K562 (cell line): ENCODE measurements around the gene ASPG. TPM values are rescaled to one million over a fixed set of nuclear protein-coding genes. Genes with fewer than 3 reads are reported as not detected.

ENCODE experiments used
- CBFA2T2 ChIP-seq: fragments of 450-650 bp; conservative IDR thresholded peaks from 2 replicates; pipeline ENCODE4 v1.6.1; 2017; ENCODE audit warnings: mild to moderate bottlenecking
- FOS ChIP-seq: IDR thresholded peaks from 3 replicates; pipeline ENCODE4 v1.6.1; 2011; ENCODE audit not compliant: insufficient read length; ENCODE audit errors: extremely low read depth
- HDGF ChIP-seq: fragments of 450-650 bp; IDR thresholded peaks from 2 replicates; pipeline ENCODE4 v1.6.1; 2016
- MTA2 ChIP-seq: fragments of 450-650 bp; IDR thresholded peaks from 2 replicates; pipeline ENCODE4 v1.6.1; 2016; ENCODE audit warnings: low read depth
- MTA3 ChIP-seq: fragments of 450-650 bp; formaldehyde crosslinking; IDR thresholded peaks from 2 replicates; pipeline ENCODE4 v1.6.1; 2017; ENCODE audit warnings: mild to moderate bottlenecking, borderline replicate concordance
- NFIC ChIP-seq: fragments of 450-650 bp; IDR thresholded peaks from 2 replicates; pipeline ENCODE4 v1.6.1; 2017; ENCODE audit warnings: mild to moderate bottlenecking, inconsistent platforms
- POU5F1 ChIP-seq: fragments of 150-350 bp; IDR thresholded peaks from 2 replicates; pipeline ENCODE4 v1.6.1; 2014; ENCODE audit warnings: borderline replicate concordance, low read length, low read depth, mild to moderate bottlenecking; ENCODE audit not compliant: partially characterized antibody
- TRIM24 ChIP-seq, 2 experiments: fragments of 450-650 bp; IDR thresholded peaks; 2 replicates each; pipeline ENCODE4 v1.6.1; 2016
- U2AF1 ChIP-seq: fragments of 200-400 bp; formaldehyde crosslinking; optimal IDR thresholded peaks from 2 replicates; pipeline ENCODE3; 2017; ENCODE audit warnings: mild to moderate bottlenecking, low read depth, low read length, moderate library complexity
- ZBTB17 ChIP-seq: fragments of 450-650 bp; formaldehyde crosslinking; IDR thresholded peaks from 2 replicates; pipeline ENCODE4 v1.4.0; 2020; ENCODE audit warnings: mild to moderate bottlenecking
- ZNF134 ChIP-seq: fragments of 250-450 bp; sonication (Bioruptor Pico); conservative IDR thresholded peaks from 2 replicates; pipeline ENCODE4 v1.4.0; 2020
- polyA plus RNA-seq, 8 experiments: library from polyadenylated mRNA; depleted of rRNA in 4 of 8; stranded (reverse) in 5 of 8; unstranded in 3 of 8; fragments of >200 nt; fragmentation: Nextera tagmentation in 2 of 8; fragmentation: Illumina TruSeq in 1 of 8; extraction: Ambion mirVana in 2 of 8; extraction: Trizol in 1 of 8; gene quantifications; 2 replicates each; pipeline versions ENCODE4 v1.2.1 to v1.2.3, GENCODE V29; 2011 to 2014; ENCODE audit warnings: inconsistent platforms in 1 of 8, missing spikeins in 1 of 8
- total RNA-seq, 7 experiments: library from RNA; depleted of rRNA in 6 of 7; stranded (reverse); fragments of >200 nt in 6 of 7; fragmentation: Illumina TruSeq in 2 of 7; extraction: Trizol in 2 of 7; gene quantifications; 2 replicates each; pipeline versions ENCODE4 v1.2.1 to v1.2.3, GENCODE V29; 2011 to 2021; ENCODE audit warnings: low replicate concordance in 1 of 7
- TF ChIP-seq, protein P1 (sequence below): fragments of 250-450 bp; sonication (Bioruptor Pico); IDR thresholded peaks from 2 replicates; pipeline ENCODE4 v1.8.0; 2021; ENCODE audit warnings: moderate library complexity, mild to moderate bottlenecking, inconsistent platforms
- TF ChIP-seq, protein P2 (sequence below): fragments of 200-400 bp; formaldehyde crosslinking; IDR thresholded peaks from 2 replicates; pipeline ENCODE4 v1.6.1; 2017; ENCODE audit warnings: mild to moderate bottlenecking, low read depth, low read length, moderate library complexity
- TF ChIP-seq, protein P3 (sequence below), 3 experiments: IDR thresholded peaks in 2 of 3; conservative IDR thresholded peaks in 1 of 3; 2 replicates each; pipeline ENCODE4 v1.5.1; 2011 to 2012; ENCODE audit warnings: low read length in 3 of 3, mild to moderate bottlenecking in 3 of 3, control low read depth in 2 of 3, improper control_type of control experiment in 1 of 3, inconsistent platforms in 1 of 3, low read depth in 1 of 3, mixed read lengths in 1 of 3, moderate library complexity in 1 of 3; ENCODE audit not compliant: insufficient read depth in 2 of 3
- TF ChIP-seq, protein P4 (sequence below), 2 experiments: IDR thresholded peaks in 1 of 2; conservative IDR thresholded peaks in 1 of 2; 2 replicates each; pipeline ENCODE4 v1.6.1; 2016; ENCODE audit warnings: low read depth in 2 of 2, mild to moderate bottlenecking in 1 of 2, missing compliant biosample characterization in 1 of 2, missing genetic modification characterization in 1 of 2, moderate library complexity in 1 of 2
- TF ChIP-seq, protein P5 (sequence below): IDR thresholded peaks from 2 replicates; pipeline ENCODE4 v1.6.1; 2014; ENCODE audit warnings: antibody characterized with exemption

Gene ASPG
- total and polyA plus RNA-seq, 9 of the 15 experiments (the other 6 are each of a cell fraction or from before 2014, with no cell fraction given) = 0.18 TPM; not detected in 8

DNA sequence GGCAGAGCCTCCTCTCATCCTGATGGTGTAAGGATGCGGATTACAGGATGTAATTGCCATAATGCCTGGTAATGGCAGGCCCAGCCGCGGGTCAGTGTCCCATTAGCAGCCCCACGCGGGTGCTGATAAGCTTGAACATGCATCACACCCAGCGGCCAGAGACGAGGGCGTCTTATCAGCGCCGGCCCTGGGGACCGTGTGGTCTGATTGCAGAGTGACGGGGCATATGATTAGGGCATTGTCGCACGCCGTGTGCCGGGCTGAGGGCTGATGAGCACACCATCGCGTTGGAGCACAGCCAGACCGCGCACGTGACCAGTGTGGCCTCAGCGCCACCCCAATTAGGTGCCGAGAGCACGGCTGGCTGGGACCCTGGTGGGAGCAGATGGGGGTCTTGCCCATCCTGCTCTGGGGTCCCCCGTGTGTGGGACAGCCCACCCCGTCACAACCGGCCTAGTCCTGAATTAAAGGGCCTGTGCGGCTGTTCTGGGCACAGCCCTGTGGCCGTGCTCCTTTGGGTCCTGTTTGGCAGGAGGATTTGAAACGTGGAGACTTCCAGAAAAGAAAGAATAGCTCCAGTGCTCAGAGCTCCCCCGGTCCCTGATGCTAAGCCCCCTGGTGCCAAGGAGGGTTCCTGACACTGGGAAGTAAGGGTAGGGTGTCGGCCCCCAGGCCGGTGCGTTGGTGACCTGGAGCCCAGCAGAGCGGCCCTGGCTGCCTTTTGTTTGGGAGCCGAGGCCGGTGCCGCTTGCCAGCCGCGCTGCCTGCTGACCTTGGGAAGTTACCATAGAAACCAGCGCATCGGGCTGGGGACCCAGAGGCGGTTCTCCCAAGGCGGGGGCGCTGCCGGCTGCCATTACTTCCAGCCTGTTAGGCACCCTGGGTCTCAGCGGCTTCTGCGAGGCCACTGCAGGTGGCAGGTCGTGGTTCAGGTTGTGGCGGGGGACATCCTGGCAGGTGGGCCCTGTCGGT is 73.6 kb downstream of the ASPG start (continued):
- no peak for TF ChIP-seq U2AF1
- no peak for TF ChIP-seq POU5F1
- TF ChIP-seq, protein P1, sequence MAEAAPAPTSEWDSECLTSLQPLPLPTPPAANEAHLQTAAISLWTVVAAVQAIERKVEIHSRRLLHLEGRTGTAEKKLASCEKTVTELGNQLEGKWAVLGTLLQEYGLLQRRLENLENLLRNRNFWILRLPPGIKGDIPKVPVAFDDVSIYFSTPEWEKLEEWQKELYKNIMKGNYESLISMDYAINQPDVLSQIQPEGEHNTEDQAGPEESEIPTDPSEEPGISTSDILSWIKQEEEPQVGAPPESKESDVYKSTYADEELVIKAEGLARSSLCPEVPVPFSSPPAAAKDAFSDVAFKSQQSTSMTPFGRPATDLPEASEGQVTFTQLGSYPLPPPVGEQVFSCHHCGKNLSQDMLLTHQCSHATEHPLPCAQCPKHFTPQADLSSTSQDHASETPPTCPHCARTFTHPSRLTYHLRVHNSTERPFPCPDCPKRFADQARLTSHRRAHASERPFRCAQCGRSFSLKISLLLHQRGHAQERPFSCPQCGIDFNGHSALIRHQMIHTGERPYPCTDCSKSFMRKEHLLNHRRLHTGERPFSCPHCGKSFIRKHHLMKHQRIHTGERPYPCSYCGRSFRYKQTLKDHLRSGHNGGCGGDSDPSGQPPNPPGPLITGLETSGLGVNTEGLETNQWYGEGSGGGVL (CRISPR knock-in tag) = no peak
- TF ChIP-seq NFIC = peak; percentile 95
- peak; percentile 67; the same call in 1 of the 2 replicates for TF ChIP-seq MTA3
- peak; percentile 61; the same call in 1 of the 2 replicates for TF ChIP-seq ZBTB17 (CRISPR knock-in tag)
- TF ChIP-seq, protein P2, sequence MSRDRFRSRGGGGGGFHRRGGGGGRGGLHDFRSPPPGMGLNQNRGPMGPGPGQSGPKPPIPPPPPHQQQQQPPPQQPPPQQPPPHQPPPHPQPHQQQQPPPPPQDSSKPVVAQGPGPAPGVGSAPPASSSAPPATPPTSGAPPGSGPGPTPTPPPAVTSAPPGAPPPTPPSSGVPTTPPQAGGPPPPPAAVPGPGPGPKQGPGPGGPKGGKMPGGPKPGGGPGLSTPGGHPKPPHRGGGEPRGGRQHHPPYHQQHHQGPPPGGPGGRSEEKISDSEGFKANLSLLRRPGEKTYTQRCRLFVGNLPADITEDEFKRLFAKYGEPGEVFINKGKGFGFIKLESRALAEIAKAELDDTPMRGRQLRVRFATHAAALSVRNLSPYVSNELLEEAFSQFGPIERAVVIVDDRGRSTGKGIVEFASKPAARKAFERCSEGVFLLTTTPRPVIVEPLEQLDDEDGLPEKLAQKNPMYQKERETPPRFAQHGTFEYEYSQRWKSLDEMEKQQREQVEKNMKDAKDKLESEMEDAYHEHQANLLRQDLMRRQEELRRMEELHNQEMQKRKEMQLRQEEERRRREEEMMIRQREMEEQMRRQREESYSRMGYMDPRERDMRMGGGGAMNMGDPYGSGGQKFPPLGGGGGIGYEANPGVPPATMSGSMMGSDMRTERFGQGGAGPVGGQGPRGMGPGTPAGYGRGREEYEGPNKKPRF = no peak
- TF ChIP-seq, protein P3, sequence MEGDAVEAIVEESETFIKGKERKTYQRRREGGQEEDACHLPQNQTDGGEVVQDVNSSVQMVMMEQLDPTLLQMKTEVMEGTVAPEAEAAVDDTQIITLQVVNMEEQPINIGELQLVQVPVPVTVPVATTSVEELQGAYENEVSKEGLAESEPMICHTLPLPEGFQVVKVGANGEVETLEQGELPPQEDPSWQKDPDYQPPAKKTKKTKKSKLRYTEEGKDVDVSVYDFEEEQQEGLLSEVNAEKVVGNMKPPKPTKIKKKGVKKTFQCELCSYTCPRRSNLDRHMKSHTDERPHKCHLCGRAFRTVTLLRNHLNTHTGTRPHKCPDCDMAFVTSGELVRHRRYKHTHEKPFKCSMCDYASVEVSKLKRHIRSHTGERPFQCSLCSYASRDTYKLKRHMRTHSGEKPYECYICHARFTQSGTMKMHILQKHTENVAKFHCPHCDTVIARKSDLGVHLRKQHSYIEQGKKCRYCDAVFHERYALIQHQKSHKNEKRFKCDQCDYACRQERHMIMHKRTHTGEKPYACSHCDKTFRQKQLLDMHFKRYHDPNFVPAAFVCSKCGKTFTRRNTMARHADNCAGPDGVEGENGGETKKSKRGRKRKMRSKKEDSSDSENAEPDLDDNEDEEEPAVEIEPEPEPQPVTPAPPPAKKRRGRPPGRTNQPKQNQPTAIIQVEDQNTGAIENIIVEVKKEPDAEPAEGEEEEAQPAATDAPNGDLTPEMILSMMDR (IDR thresholded peaks at IDR 0.05 in 2 of 3, conservative IDR thresholded peaks at IDR 0.05 in 1 of 3; ENCODE audit: insufficient read depth in 2 of 3, low read depth in 1 of 3, low read length in 3 of 3) = no peak
- TF ChIP-seq, protein P4, sequence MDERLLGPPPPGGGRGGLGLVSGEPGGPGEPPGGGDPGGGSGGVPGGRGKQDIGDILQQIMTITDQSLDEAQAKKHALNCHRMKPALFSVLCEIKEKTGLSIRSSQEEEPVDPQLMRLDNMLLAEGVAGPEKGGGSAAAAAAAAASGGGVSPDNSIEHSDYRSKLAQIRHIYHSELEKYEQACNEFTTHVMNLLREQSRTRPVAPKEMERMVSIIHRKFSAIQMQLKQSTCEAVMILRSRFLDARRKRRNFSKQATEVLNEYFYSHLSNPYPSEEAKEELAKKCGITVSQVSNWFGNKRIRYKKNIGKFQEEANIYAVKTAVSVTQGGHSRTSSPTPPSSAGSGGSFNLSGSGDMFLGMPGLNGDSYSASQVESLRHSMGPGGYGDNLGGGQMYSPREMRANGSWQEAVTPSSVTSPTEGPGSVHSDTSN (CRISPR knock-in tag; IDR thresholded peaks at IDR 0.05; ENCODE audit: low read depth) = no peak
- TF ChIP-seq, protein P4 (tag; conservative IDR thresholded peaks at IDR 0.05; ENCODE audit: low read depth) = 0 out of 2 replicates have a peak, but pooled peaks have one; percentile 14
- 0 out of 2 replicates have a peak, but pooled peaks have one; percentile 23 for TF ChIP-seq ZNF134 (CRISPR knock-in tag)
- TF ChIP-seq FOS = no peak
- TF ChIP-seq CBFA2T2 = peak; percentile 93
- no peak for TF ChIP-seq HDGF
- TF ChIP-seq TRIM24 (IDR thresholded peaks at IDR 0.05) = peak; percentile 67 to 76; a peak in 3 of 4 replicates
- peak; percentile 66 for TF ChIP-seq MTA2
- TF ChIP-seq, protein P5, sequence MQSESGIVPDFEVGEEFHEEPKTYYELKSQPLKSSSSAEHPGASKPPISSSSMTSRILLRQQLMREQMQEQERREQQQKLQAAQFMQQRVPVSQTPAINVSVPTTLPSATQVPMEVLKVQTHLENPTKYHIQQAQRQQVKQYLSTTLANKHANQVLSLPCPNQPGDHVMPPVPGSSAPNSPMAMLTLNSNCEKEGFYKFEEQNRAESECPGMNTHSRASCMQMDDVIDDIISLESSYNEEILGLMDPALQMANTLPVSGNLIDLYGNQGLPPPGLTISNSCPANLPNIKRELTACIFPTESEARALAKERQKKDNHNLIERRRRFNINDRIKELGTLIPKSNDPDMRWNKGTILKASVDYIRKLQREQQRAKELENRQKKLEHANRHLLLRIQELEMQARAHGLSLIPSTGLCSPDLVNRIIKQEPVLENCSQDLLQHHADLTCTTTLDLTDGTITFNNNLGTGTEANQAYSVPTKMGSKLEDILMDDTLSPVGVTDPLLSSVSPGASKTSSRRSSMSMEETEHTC = no peak
